OCI-LY3 (cell line): ENCODE measurements around the gene SERPINB5.

Experiments
- CTCF ChIP-seq: fragments of 200-600, 300-600 bp; sonication (generic); IDR thresholded peaks from 2 replicates; pipeline ENCODE4 v1.5.1; 2014; ENCODE audit warnings: antibody characterized with exemption, low read length, low read depth
- EZH2phosphoT487 ChIP-seq: fragments of 200-600 bp; shearing (Covaris generic); IDR thresholded peaks from 2 replicates; pipeline ENCODE4 v1.6.1; 2018; ENCODE audit warnings: antibody characterized with exemption, mixed run types, low read depth

GRCh38 chr18:63447066-63447465, 29.7 kb upstream of the SERPINB5 start:
- TF ChIP-seq CTCF (no peak), EZH2phosphoT487 (no peak)
